T47D (cell line): ENCODE data around the gene LRBA.
"Not testable (repeated sequence)": the region's sequence is repeated elsewhere in the genome, so short reads cannot be mapped to it uniquely, and the experiment has no call there.

Experiments used
- DNase-seq, 2 experiments: peaks; one replicate each; pipeline versions ENCODE4 v3.0.0 to v3.0.0-alpha.2; 2011 to 2012; ENCODE audit warnings: low read depth in 1 of 2, low spot score in 1 of 2
- JUND ChIP-seq: IDR thresholded peaks from 2 replicates; pipeline ENCODE4 v1.6.1; 2012; ENCODE audit warnings: low read depth
- in situ Hi-C: cut with HindIII; loops from 2 replicates; pipeline ENCODE4 v1.10.0; 2016; ENCODE audit warnings: low sequenced_read_pairs, low pct_unique_long_range_greater_than_20kb

Gene LRBA

GRCh38 chr4:150518559-150518958 is 496.5 kb downstream of the LRBA start:
- no peak for TF ChIP-seq JUND
- in situ Hi-C loops: no loop called here
- DNase-seq: no peak

- no peak for TF ChIP-seq JUND
- in situ Hi-C loops: no loop called here
These were observed 499.9 kb downstream of the LRBA start for GRCh38 chr4:150515135-150515534.

GRCh38 chr4:150514709-150515108 is 500.4 kb downstream of the LRBA start:
- no peak for DNase-seq
- in situ Hi-C loops: no loop called here
- no peak for TF ChIP-seq JUND

More at GRCh38 chr4:150515135-150515534, 499.9 kb downstream of the LRBA start:
- DNase-seq: no peak

GRCh38 chr4:150510176-150510865 is 504.8 kb downstream of the LRBA start:
- in situ Hi-C loops: no loop called here
- no peak for DNase-seq
- TF ChIP-seq JUND: no peak

- DNase-seq, in situ Hi-C loops: not testable (repeated sequence)
These were observed 507.4 kb downstream of the LRBA start for GRCh38 chr4:150507656-150508055.

GRCh38 chr4:150501983-150502382 is 513.1 kb downstream of the LRBA start:
- no peak for TF ChIP-seq JUND

GRCh38 chr4:150501009-150501727 is 513.9 kb downstream of the LRBA start:
- no peak for DNase-seq
- TF ChIP-seq JUND: no peak
- in situ Hi-C loops: no loop called here

More at GRCh38 chr4:150501983-150502382, 513.1 kb downstream of the LRBA start:
- in situ Hi-C loops: no loop called here
- no peak for DNase-seq

GRCh38 chr4:150497612-150498011 is 517.5 kb downstream of the LRBA start:
- in situ Hi-C loops: no loop called here
- no peak for TF ChIP-seq JUND
- DNase-seq: no peak

GRCh38 chr4:150495550-150495949 is 519.5 kb downstream of the LRBA start:
- no peak for TF ChIP-seq JUND
- in situ Hi-C loops: no loop called here

GRCh38 chr4:150493851-150494250 is 521.2 kb downstream of the LRBA start:
- TF ChIP-seq JUND: no peak
- no peak for DNase-seq
- in situ Hi-C loops: no loop called here

More at GRCh38 chr4:150495550-150495949, 519.5 kb downstream of the LRBA start:
- no peak for DNase-seq

- in situ Hi-C loops: no loop called here
- no peak for TF ChIP-seq JUND
- no peak for DNase-seq
These were observed 523.7 kb downstream of the LRBA start for GRCh38 chr4:150491132-150492049.

GRCh38 chr4:150482581-150482980 is 532.5 kb downstream of the LRBA start:
- in situ Hi-C loops: no loop called here
- DNase-seq: no peak
- TF ChIP-seq JUND: no peak
